IMR-90 (cell line): ENCODE results near the gene ZNF583. TPM values are rescaled to one million over a fixed set of nuclear protein-coding genes. Genes with fewer than 3 reads are reported as not detected.

ENCODE experiments used
- ATAC-seq: fragments of 200-7000 bp; cut with Tn5 transposase; 2 replicates; pipeline ENCODE4 v1.9.1; 2020; ENCODE audit warnings: low read depth, mild to moderate bottlenecking, moderate library complexity
- BruUV-seq: library from RNA; stranded (reverse); fragments of 400-500 nt; replicated peaks from 2 replicates; lab custom pipeline; 2021; lab: Mats Ljungman, UMichigan
- CTCF ChIA-PET: fragments of 300-600 bp; formaldehyde crosslinking; extraction: SDS; loops from one replicate; lab custom pipeline; 2021; ENCODE audit warnings: antibody characterized with exemption; lab: Yijun Ruan, JAX
- POLR2A ChIA-PET: fragments of 300-600 bp; sonication (Branson Sonifier 250); formaldehyde crosslinking; loops from one replicate; lab custom pipeline; 2022; ENCODE audit warnings: antibody characterized with exemption; ENCODE audit not compliant: unreplicated experiment; lab: Charles Lee
- DNase-seq: peaks from one replicate; pipeline ENCODE4 v3.0.0; 2013
- H2AFZ ChIP-seq: replicated peaks from 2 replicates; pipeline ENCODE3; 2013; ENCODE audit warnings: low read length, mild to moderate bottlenecking; ENCODE audit not compliant: poor library complexity
- H2AK5ac ChIP-seq: 2 replicates; pipeline ENCODE4 v1.6.1; 2013; ENCODE audit warnings: low read depth, low read length, inconsistent platforms
- H2AK9ac ChIP-seq: replicated peaks from 2 replicates; pipeline ENCODE3; 2013; ENCODE audit warnings: mild to moderate bottlenecking, low read depth, low read length, moderate library complexity; ENCODE audit not compliant: poor library complexity
- H2BK120ac ChIP-seq: 2 replicates; pipeline ENCODE4 v1.6.1; 2013; ENCODE audit warnings: low read depth, low read length, inconsistent platforms
- H2BK15ac ChIP-seq: 3 replicates; pipeline ENCODE4 v1.6.1; 2013; ENCODE audit warnings: low read depth, low read length, inconsistent platforms
- H2BK20ac ChIP-seq: 2 replicates; pipeline ENCODE4 v1.6.1; 2013; ENCODE audit warnings: low read depth, mild to moderate bottlenecking, inconsistent platforms, low read length, moderate library complexity
- H2BK5ac ChIP-seq: 2 replicates; pipeline ENCODE4 v1.6.1; 2013; ENCODE audit warnings: mild to moderate bottlenecking, low read depth, low read length, inconsistent platforms; ENCODE audit not compliant: poor library complexity, severe bottlenecking
- H3K14ac ChIP-seq: replicated peaks from 2 replicates; pipeline ENCODE4 v1.6.1; 2013; ENCODE audit warnings: low read depth, low read length, inconsistent platforms
- H3K18ac ChIP-seq: 2 replicates; pipeline ENCODE4 v1.6.1; 2013; ENCODE audit warnings: low read depth, low read length, control low read depth
- H3K23ac ChIP-seq: 2 replicates; pipeline ENCODE4 v1.6.1; 2013; ENCODE audit warnings: low read depth, low read length, inconsistent platforms
- H3K27ac ChIP-seq: 2 replicates; pipeline ENCODE4 v1.5.1; 2013; ENCODE audit warnings: mild to moderate bottlenecking, control low read depth, low read length; ENCODE audit not compliant: insufficient read depth
- H3K27me3 ChIP-seq: 2 replicates; pipeline ENCODE4 v1.6.1; 2013; ENCODE audit warnings: low read length; ENCODE audit not compliant: control insufficient read depth, insufficient read depth
- H3K36me3 ChIP-seq: 2 replicates; pipeline ENCODE4 v1.6.1; 2013; ENCODE audit warnings: low read length, mixed read lengths; ENCODE audit not compliant: control insufficient read depth, insufficient read depth
- H3K4ac ChIP-seq: 2 replicates; pipeline ENCODE4 v1.6.1; 2013; ENCODE audit warnings: low read depth, low read length, inconsistent platforms
- H3K4me1 ChIP-seq: 2 replicates; pipeline ENCODE4 v1.6.1; 2013; ENCODE audit warnings: low read length, mixed read lengths; ENCODE audit not compliant: control insufficient read depth, insufficient read depth
- H3K4me2 ChIP-seq: 2 replicates; pipeline ENCODE4 v1.6.1; 2013; ENCODE audit warnings: low read depth, mild to moderate bottlenecking, control low read depth, low read length, moderate library complexity
- H3K4me3 ChIP-seq: 2 replicates; pipeline ENCODE4 v1.5.1; 2013; ENCODE audit warnings: low read depth, mild to moderate bottlenecking, control low read depth, low read length, moderate library complexity; ENCODE audit not compliant: insufficient read depth
- H3K56ac ChIP-seq: 2 replicates; pipeline ENCODE4 v1.6.1; 2013; ENCODE audit warnings: low read length, inconsistent platforms; ENCODE audit not compliant: insufficient read depth; ENCODE audit errors: extremely low read depth
- H3K79me1 ChIP-seq, 2 experiments: 2 replicates each; pipeline ENCODE4 v1.6.1; 2013; ENCODE audit warnings: low read length in 2 of 2, inconsistent platforms in 1 of 2, low read depth in 1 of 2
- H3K9ac ChIP-seq: 2 replicates; pipeline ENCODE4 v1.6.1; 2013; ENCODE audit warnings: low read depth, low read length, control low read depth
- H3K9me1 ChIP-seq: 2 replicates; pipeline ENCODE4 v1.6.1; 2013; ENCODE audit warnings: low read length, inconsistent platforms; ENCODE audit not compliant: insufficient read depth
- H3K9me3 ChIP-seq: 2 replicates; pipeline ENCODE4 v1.6.1; 2013; ENCODE audit warnings: low read length; ENCODE audit not compliant: control insufficient read depth, insufficient read depth
- H4K20me1 ChIP-seq: 2 replicates; pipeline ENCODE4 v1.6.1; 2013; ENCODE audit warnings: low read length, inconsistent platforms; ENCODE audit not compliant: insufficient read depth
- H4K5ac ChIP-seq: 2 replicates; pipeline ENCODE4 v1.6.1; 2013; ENCODE audit warnings: mild to moderate bottlenecking, low read depth, low read length, control low read depth
- H4K8ac ChIP-seq, 2 experiments: 2 replicates each; pipeline ENCODE4 v1.6.1; 2013; ENCODE audit warnings: low read depth in 2 of 2, low read length in 2 of 2, control low read depth in 1 of 2, inconsistent platforms in 1 of 2
- H4K91ac ChIP-seq: 2 replicates; pipeline ENCODE4 v1.6.1; 2013; ENCODE audit warnings: low read depth, low read length, inconsistent platforms; ENCODE audit not compliant: insufficient read depth
- CEBPB ChIP-seq: IDR thresholded peaks from 2 replicates; pipeline ENCODE4 v1.6.1; 2012; ENCODE audit warnings: low read depth, low read length, improper control_type of control experiment
- FOS ChIP-seq: fragments of 150-350 bp; IDR thresholded peaks from 2 replicates; pipeline ENCODE4 v1.6.1; 2016; ENCODE audit warnings: low read depth, low read length
- whole genome bisulfite sequencing, 2 experiments: methylation state at CpG; one replicate each; pipeline versions ENCODE4 v1.1.5 to v1.1.7; 2013; ENCODE audit warnings: missing lambda C conversion rate in 2 of 2; ENCODE audit not compliant: insufficient read length in 1 of 2; ENCODE audit errors: extremely low coverage in 2 of 2; 5-methylcytosine and 5-hydroxymethylcytosine counted together
- dilution Hi-C: fragments of 300-500 bp; cut with HindIII; formaldehyde crosslinking; loops from one replicate; pipeline ENCODE4 v1.14.3; 2018; ENCODE audit warnings: low sequenced_read_pairs; ENCODE audit not compliant: unreplicated experiment
- in situ Hi-C: fragments of 300-500 bp; cut with MboI; formaldehyde crosslinking; loops from 3 replicates; pipeline ENCODE4 v1.14.3; 2019; ENCODE audit warnings: low sequenced_read_pairs, inconsistent platforms, mixed read lengths
- intact Hi-C: fragments of 100-400 bp; cut with micrococcal nuclease; formaldehyde crosslinking; loops from 2 replicates; pipeline ENCODE4 v1.10.0; 2022
- polyA plus RNA-seq, 3 experiments: library from polyadenylated mRNA; depleted of rRNA; stranded (reverse); fragments of >200 nt; gene quantifications; 2 replicates each; pipeline ENCODE4 v1.2.3, GENCODE V29; 2012; ENCODE audit warnings: low replicate concordance in 1 of 3
- total RNA-seq: library from RNA; depleted of rRNA; stranded (reverse); fragments of >200 nt; gene quantifications from 2 replicates; pipeline ENCODE4 v1.2.3, GENCODE V29; 2012

ZNF583 gene
- total and polyA plus RNA-seq, 2 of the 4 experiments (the other 2 are of a cell fraction) = 2.8 to 5.4 TPM

GRCh38 chr19:56369886-56370676 lies 34.1 kb upstream of the ZNF583 start:
- intact Hi-C loops = loop anchor here (2.0 kb wide), 1 partner anchor 23 kb away; the partner anchor contains the start of gene ZNF582
- H4K91ac ChIP-seq = no peak overlapping the region

More at GRCh38 chr19:56369886-56370676, 34.1 kb upstream of the ZNF583 start:
- H2BK5ac ChIP-seq = no peak overlapping the region
- H4K20me1 ChIP-seq = no peaks in the 10 kb centered on the region
- no CpG with 5 or more reads among the region's 3 CpGs for WGBS, 2 experiments
- no peak overlapping the region for H3K56ac ChIP-seq
- no peak overlapping the region for H3K4ac ChIP-seq
- no peaks in the 10 kb centered on the region for H3K4me1 ChIP-seq
- H2BK20ac ChIP-seq = no peak overlapping the region
- H3K14ac ChIP-seq = no peak overlapping the region
- H4K8ac ChIP-seq = no peak overlapping the region
- H2AK9ac ChIP-seq = no peak overlapping the region
- no peak overlapping the region for H3K9ac ChIP-seq
- POLR2A ChIA-PET = no interaction called here
- no peak overlapping the region for H3K18ac ChIP-seq
- dilution Hi-C loops (no loop called here), in situ Hi-C loops (no loop called here)
- no peak overlapping the region for H4K5ac ChIP-seq
- no peaks in the 10 kb centered on the region for H3K9me1 ChIP-seq
- H3K79me1 ChIP-seq = peaks cover 10 to 11% of the 10 kb centered on the region in 2 experiments
- no peak overlapping the region for H2AFZ ChIP-seq
- H3K27me3 ChIP-seq = no peaks in the 10 kb centered on the region
- BruUV-seq = no TSS peak
- no peak overlapping the region for H2AK5ac ChIP-seq
- DNase-seq (no peak), ATAC-seq (no peak)
- no peak overlapping the region for H2BK120ac ChIP-seq
- H3K27ac ChIP-seq = no peak overlapping the region
- H3K9me3 ChIP-seq = peaks cover 7% of the 10 kb centered on the region; the same call in 1 of the 2 replicates
- H3K4me2 ChIP-seq = no peak overlapping the region
- CTCF ChIA-PET = no interaction called here
- no peak for TF ChIP-seq FOS
- TF ChIP-seq CEBPB = peak; percentile 90
- no peak overlapping the region for H3K4me3 ChIP-seq
- H2BK15ac ChIP-seq = no peak overlapping the region
- peaks cover 20% of the 10 kb centered on the region for H3K36me3 ChIP-seq
- H3K23ac ChIP-seq = no peak overlapping the region
